Suprapubic skin (tissue), 4 donors: Measurements from ENCODE around the gene AGT. TPM values are rescaled to one million over a fixed set of nuclear protein-coding genes. Genes with fewer than 3 reads are reported as not detected.
"Not testable (repeated sequence)": the region's sequence is repeated elsewhere in the genome, so short reads cannot be mapped to it uniquely, and the experiment has no call there.

Experiments used
- DNase-seq, 2 donors: peaks; one replicate each; pipeline ENCODE4 v3.0.0-alpha.2; 2019; ENCODE audit warnings: low spot score in 2 of 2
- H3K27ac ChIP-seq: fragments of 200-600 bp; sonication (generic); one replicate; pipeline ENCODE4 v1.5.1; 2019
- H3K27me3 ChIP-seq: fragments of 200-600 bp; sonication (generic); one replicate; pipeline ENCODE4 v1.5.1; 2019
- H3K36me3 ChIP-seq: fragments of 200-600 bp; sonication (generic); one replicate; pipeline ENCODE4 v1.5.1; 2019
- H3K4me1 ChIP-seq: fragments of 200-600 bp; sonication (generic); one replicate; pipeline ENCODE4 v1.5.1; 2019
- H3K4me3 ChIP-seq: fragments of 200-600 bp; sonication (generic); one replicate; pipeline ENCODE4 v1.5.1; 2019; ENCODE audit warnings: mild to moderate bottlenecking
- H3K9me3 ChIP-seq: fragments of 200-600 bp; sonication (generic); one replicate; pipeline ENCODE4 v1.5.1; 2019
- CTCF ChIP-seq, 2 donors: fragments of 200-600 bp in 1 of 2; fragments of 450-650 bp in 1 of 2; sonication (generic) in 1 of 2; IDR thresholded peaks; one replicate each; pipeline ENCODE4 v1.5.1; 2016 to 2019; ENCODE audit warnings: antibody characterized with exemption in 2 of 2, mild to moderate bottlenecking in 1 of 2, moderate library complexity in 1 of 2
- EP300 ChIP-seq: sonication (generic); formaldehyde crosslinking; IDR thresholded peaks from one replicate; pipeline ENCODE4 v1.6.1; 2017; ENCODE audit warnings: antibody characterized with exemption
- POLR2A ChIP-seq, 2 donors: fragments of 450-650 bp; IDR thresholded peaks; one replicate each; pipeline ENCODE4 v1.6.1; 2017; ENCODE audit warnings: antibody characterized with exemption in 2 of 2, mild to moderate bottlenecking in 2 of 2, moderate library complexity in 2 of 2
- POLR2AphosphoS5 ChIP-seq, 3 donors: sonication (generic); formaldehyde crosslinking; IDR thresholded peaks; one replicate each; pipeline ENCODE4 v1.6.1; 2017; ENCODE audit warnings: antibody characterized with exemption in 3 of 3
- WGBS: methylation state at CpG from one replicate; pipeline ENCODE4 v1.1.5; 2018; 5-methylcytosine and 5-hydroxymethylcytosine counted together
- total RNA-seq, 4 donors: library from RNA; depleted of rRNA; stranded (reverse); fragments of >200 nt; gene quantifications; one replicate each; pipeline ENCODE4 v1.1.0, GENCODE V29; 2016

The AGT gene
- total RNA-seq, 4 donors from 2014 or later, result 1.6 to 5.0 TPM; not detected in 2

- no peak overlapping the region for H3K4me3 ChIP-seq
- H3K27ac ChIP-seq, result no peak overlapping the region
- WGBS, result 80% methylated on average over 13 of the region's 14 CpGs
- no peak for DNase-seq
- no peaks in the 10 kb centered on the region for H3K27me3 ChIP-seq
- no peaks in the 10 kb centered on the region for H3K36me3 ChIP-seq
- TF ChIP-seq EP300 (no peak), POLR2A (IDR thresholded peaks at IDR 0.05) (no peak), CTCF (IDR thresholded peaks at IDR 0.05) (no peak), POLR2AphosphoS5 (IDR thresholded peaks at IDR 0.05) (no peak)
- H3K9me3 ChIP-seq, result no peaks in the 10 kb centered on the region
- H3K4me1 ChIP-seq, result peaks cover under 1% of the 10 kb centered on the region
Observed at GRCh38 chr1:230702934-230703678, 10.8 kb downstream of the AGT start.

- WGBS, result 91% methylated on average over 19 of the region's 19 CpGs
- Histone ChIP-seq H3K36me3 (no peaks in the 10 kb centered on the region), H3K4me3 (no peak overlapping the region), H3K27ac (no peak overlapping the region), H3K27me3 (no peaks in the 10 kb centered on the region), H3K4me1 (no peaks in the 10 kb centered on the region), H3K9me3 (no peaks in the 10 kb centered on the region)
- TF ChIP-seq POLR2A (IDR thresholded peaks at IDR 0.05) (no peak), EP300 (no peak), CTCF (IDR thresholded peaks at IDR 0.05) (no peak), POLR2AphosphoS5 (IDR thresholded peaks at IDR 0.05) (no peak)
- DNase-seq, result no peak
Observed at GRCh38 chr1:230701895-230702768, 11.8 kb downstream of the AGT start.

- 82% methylated on average over 17 of the region's 17 CpGs for WGBS
- Histone ChIP-seq H3K27ac (no peak overlapping the region), H3K9me3 (no peaks in the 10 kb centered on the region), H3K4me1 (no peaks in the 10 kb centered on the region), H3K4me3 (no peak overlapping the region), H3K36me3 (no peaks in the 10 kb centered on the region), H3K27me3 (no peaks in the 10 kb centered on the region)
- no peak for DNase-seq
- TF ChIP-seq POLR2AphosphoS5 (IDR thresholded peaks at IDR 0.05) (no peak), EP300 (no peak), POLR2A (IDR thresholded peaks at IDR 0.05) (no peak), CTCF (IDR thresholded peaks at IDR 0.05) (no peak)
Observed at GRCh38 chr1:230701434-230701833, 12.5 kb downstream of the AGT start.

GRCh38 chr1:230700132-230700531, 13.8 kb downstream of the AGT start:
- Histone ChIP-seq H3K4me1 (no peaks in the 10 kb centered on the region), H3K4me3 (no peak overlapping the region), H3K27me3 (no peaks in the 10 kb centered on the region), H3K9me3 (no peaks in the 10 kb centered on the region), H3K36me3 (no peaks in the 10 kb centered on the region), H3K27ac (no peak overlapping the region)
- whole genome bisulfite sequencing, result 89% methylated on average over 4 of the region's 4 CpGs
- DNase-seq, result no peak
- TF ChIP-seq POLR2A (IDR thresholded peaks at IDR 0.05) (no peak), POLR2AphosphoS5 (IDR thresholded peaks at IDR 0.05) (no peak)

GRCh38 chr1:230699716-230700115, 14.2 kb downstream of the AGT start:
- DNase-seq, result no peak
- WGBS, result 100% methylated on average over 1 of the region's 1 CpG
- no peak overlapping the region for H3K27ac ChIP-seq
- TF ChIP-seq POLR2AphosphoS5 (IDR thresholded peaks at IDR 0.05) (no peak), POLR2A (IDR thresholded peaks at IDR 0.05) (no peak), CTCF (IDR thresholded peaks at IDR 0.05) (no peak), EP300 (no peak)
- H3K9me3 ChIP-seq, result no peaks in the 10 kb centered on the region
- no peak overlapping the region for H3K4me3 ChIP-seq
- H3K36me3 ChIP-seq, result no peaks in the 10 kb centered on the region
- no peaks in the 10 kb centered on the region for H3K4me1 ChIP-seq
- no peaks in the 10 kb centered on the region for H3K27me3 ChIP-seq

- H3K9me3 ChIP-seq, DNase-seq, H3K4me1 ChIP-seq, H3K27ac ChIP-seq, H3K36me3 ChIP-seq, H3K4me3 ChIP-seq, H3K27me3 ChIP-seq: not testable (repeated sequence)
Observed at GRCh38 chr1:230698964-230699363, 15.0 kb downstream of the AGT start.
